ENCODE measurements around the gene CD300LF. TPM values are rescaled to one million over a fixed set of nuclear protein-coding genes. Genes with fewer than 3 reads are reported as not detected.
A peak's percentile ranks its signal among the peaks of the same experiment; 100 is the strongest.

Gene CD300LF
- total and polyA plus RNA-seq, 2 experiments from 2014 or later, result 0.44 TPM; not detected in 1

DNA sequence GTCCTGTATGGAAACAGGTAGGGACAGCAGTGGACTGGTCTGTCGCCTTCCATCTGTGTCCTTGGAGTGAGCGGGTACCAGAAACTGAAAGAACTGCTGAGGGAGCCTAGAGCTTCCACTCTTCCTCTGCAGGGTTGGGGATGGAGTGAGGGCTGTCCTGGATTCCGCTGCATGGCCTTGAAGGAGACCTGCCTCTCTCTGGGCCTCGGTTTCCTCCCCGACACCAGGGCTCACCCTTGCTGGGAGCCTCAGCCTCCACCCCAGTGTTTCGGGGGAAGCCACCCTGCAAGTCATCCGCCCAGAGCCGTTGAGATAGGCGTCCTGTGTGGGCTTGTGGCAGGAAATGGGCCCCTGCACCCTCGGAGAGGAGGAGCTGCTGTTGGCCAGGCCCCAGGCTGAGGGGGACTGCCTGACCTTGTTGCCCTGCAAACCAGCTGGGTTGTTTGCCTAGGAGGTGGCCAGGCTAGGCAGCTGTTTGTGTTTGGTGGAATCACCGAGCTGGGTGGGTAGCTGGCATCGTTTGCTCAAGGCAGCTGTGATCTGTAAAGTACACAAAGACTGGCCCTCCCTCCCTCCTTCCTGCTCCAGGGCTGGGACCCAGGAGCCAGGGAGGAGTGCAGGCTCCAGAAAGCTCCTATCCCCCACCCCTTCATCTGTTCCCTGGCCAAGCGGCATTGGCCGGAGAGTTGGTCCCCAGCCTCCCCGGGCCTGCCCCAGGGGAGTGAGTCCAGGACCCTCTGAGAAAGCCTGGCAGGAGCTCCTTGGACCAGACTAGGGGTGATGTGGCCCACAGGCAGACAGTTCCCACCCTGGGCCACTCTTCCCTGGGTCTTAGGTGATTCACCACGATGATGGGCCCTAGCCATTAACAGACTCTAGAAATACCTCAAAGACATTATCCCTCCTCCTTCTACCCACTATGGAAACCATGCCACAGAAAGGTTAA, 25.6 kb upstream of the CD300LF start:
- Histone ChIP-seq H3K9me2 (replicated peaks; ENCODE audit: insufficient read depth) (no peaks in the 10 kb centered on the region), H3K4me2 (peak overlapping the region; percentile 84), H3K79me2 (no peaks in the 10 kb centered on the region), H3K4me3 (no peak overlapping the region), H3K27me3 (no peaks in the 10 kb centered on the region), H2AFZ (no peak overlapping the region), H3K36me3 (replicated peaks; ENCODE audit: insufficient read depth, low read depth) (no peaks in the 10 kb centered on the region), H3K9me3 (ENCODE audit: low read depth) (no peaks in the 10 kb centered on the region), H4K20me1 (ENCODE audit: insufficient read depth, poor library complexity, severe bottlenecking) (no peaks in the 10 kb centered on the region), H3K27ac (no peak overlapping the region), H3K4me1 (ENCODE audit: insufficient read depth) (peaks cover 13% of the 10 kb centered on the region)
- peak; percentile 18 for DNase-seq (ENCODE audit: low spot score)
- TF ChIP-seq EZH2 (IDR thresholded peaks at IDR 0.05; ENCODE audit: borderline replicate concordance) (no peak), EZH2phosphoT487 (IDR thresholded peaks at IDR 0.05; ENCODE audit: low read depth, severe bottlenecking, unreplicated experiment) (no peak)
- TF ChIP-seq, protein P1, sequence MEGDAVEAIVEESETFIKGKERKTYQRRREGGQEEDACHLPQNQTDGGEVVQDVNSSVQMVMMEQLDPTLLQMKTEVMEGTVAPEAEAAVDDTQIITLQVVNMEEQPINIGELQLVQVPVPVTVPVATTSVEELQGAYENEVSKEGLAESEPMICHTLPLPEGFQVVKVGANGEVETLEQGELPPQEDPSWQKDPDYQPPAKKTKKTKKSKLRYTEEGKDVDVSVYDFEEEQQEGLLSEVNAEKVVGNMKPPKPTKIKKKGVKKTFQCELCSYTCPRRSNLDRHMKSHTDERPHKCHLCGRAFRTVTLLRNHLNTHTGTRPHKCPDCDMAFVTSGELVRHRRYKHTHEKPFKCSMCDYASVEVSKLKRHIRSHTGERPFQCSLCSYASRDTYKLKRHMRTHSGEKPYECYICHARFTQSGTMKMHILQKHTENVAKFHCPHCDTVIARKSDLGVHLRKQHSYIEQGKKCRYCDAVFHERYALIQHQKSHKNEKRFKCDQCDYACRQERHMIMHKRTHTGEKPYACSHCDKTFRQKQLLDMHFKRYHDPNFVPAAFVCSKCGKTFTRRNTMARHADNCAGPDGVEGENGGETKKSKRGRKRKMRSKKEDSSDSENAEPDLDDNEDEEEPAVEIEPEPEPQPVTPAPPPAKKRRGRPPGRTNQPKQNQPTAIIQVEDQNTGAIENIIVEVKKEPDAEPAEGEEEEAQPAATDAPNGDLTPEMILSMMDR (IDR thresholded peaks at IDR 0.05; ENCODE audit: poor library complexity), result no peak
- 50% methylated on average over 16 of the region's 16 CpGs for WGBS (ENCODE audit: low lambda C conversion rate, missing lambda C conversion rate)

- no peak for TF ChIP-seq EZH2phosphoT487 (IDR thresholded peaks at IDR 0.05; ENCODE audit: low read depth, severe bottlenecking, unreplicated experiment)
- TF ChIP-seq EZH2 (IDR thresholded peaks at IDR 0.05; ENCODE audit: borderline replicate concordance), result peak; percentile 5
- TF ChIP-seq, protein P1 (IDR thresholded peaks at IDR 0.05; ENCODE audit: poor library complexity), result peak; percentile 54
- Histone ChIP-seq H4K20me1 (ENCODE audit: insufficient read depth, poor library complexity, severe bottlenecking) (no peaks in the 10 kb centered on the region), H3K36me3 (replicated peaks; ENCODE audit: insufficient read depth, low read depth) (no peaks in the 10 kb centered on the region), H3K27ac (peak overlapping the region; percentile 92), H3K9me3 (ENCODE audit: low read depth) (no peaks in the 10 kb centered on the region), H3K9me2 (replicated peaks; ENCODE audit: insufficient read depth) (no peaks in the 10 kb centered on the region), H3K79me2 (no peaks in the 10 kb centered on the region), H3K27me3 (no peaks in the 10 kb centered on the region), H3K4me3 (no peak overlapping the region), H3K4me2 (peak overlapping the region; percentile 84), H2AFZ (peak overlapping the region; percentile 57), H3K4me1 (ENCODE audit: insufficient read depth) (peaks cover 13% of the 10 kb centered on the region)
- 6% methylated on average over 27 of the region's 38 CpGs for WGBS (ENCODE audit: low lambda C conversion rate, missing lambda C conversion rate)
- peak; percentile 76 for DNase-seq (ENCODE audit: low spot score)
These were observed 24.8 kb upstream of the CD300LF start for GRCh38 chr17:74737299-74738050.

DNA sequence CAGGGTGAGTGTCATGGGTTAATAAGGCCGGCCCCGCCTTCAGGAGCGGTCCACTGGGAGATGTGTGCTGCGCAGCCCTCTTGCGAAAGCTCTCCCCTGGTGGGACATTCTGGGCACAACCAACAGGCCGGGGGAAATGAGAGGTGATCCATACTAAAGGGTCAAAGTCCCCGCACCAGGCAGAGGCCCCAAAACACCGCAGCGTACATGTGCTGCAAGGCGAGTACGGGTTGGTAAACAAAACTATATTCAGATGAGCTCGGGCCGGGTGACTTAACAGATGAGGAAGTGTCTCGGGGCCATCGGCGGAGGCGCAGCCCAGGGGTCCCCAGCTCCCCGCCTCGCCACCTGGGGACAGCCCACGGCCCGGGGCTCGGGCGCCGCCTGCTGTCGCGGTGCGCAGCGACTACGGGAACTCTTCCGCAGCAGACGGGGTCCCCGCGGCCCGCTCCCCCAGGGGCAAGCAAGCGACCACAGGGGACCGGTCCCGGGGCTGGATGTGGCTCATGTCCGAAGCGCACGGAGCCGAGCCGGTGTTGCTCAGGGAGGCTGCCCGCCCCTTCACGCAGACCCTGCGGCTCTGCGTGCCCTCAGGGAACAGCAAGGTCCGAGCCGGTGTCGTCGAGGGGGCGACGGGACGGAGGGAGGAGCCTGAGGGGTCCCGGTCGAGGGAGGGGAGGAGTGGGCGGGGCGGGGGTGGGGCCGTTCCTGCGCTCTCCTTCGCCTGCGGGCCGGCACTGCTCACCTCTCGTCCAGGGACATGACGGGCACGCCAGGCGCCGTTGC, 24.0 kb upstream of the CD300LF start, which contains the start of gene RAB37:
Gene RAB37 (plus strand): TSS at position 744 of the 786 bp plus-strand sequence. CDS start 17 bp downstream, at position 761.
- Histone ChIP-seq H2AFZ (peak within 1 kb of the TSS; percentile 57), H3K79me2 (no peaks in the 10 kb centered on the region), H3K27me3 (no peaks in the 10 kb centered on the region), H3K4me2 (peak within 1 kb of the TSS; percentile 84), H3K4me1 (ENCODE audit: insufficient read depth) (peaks cover 13% of the 10 kb centered on the region), H3K4me3 (peak within 1 kb of the TSS; percentile 5), H4K20me1 (ENCODE audit: insufficient read depth, poor library complexity, severe bottlenecking) (no peaks in the 10 kb centered on the region), H3K27ac (peak within 1 kb of the TSS; percentile 92), H3K36me3 (replicated peaks; ENCODE audit: insufficient read depth, low read depth) (no peaks in the 10 kb centered on the region), H3K9me3 (ENCODE audit: low read depth) (no peaks in the 10 kb centered on the region), H3K9me2 (replicated peaks; ENCODE audit: insufficient read depth) (no peaks in the 10 kb centered on the region)
- peak; percentile 91 for DNase-seq (ENCODE audit: low spot score)
- TF ChIP-seq, protein P1 (IDR thresholded peaks at IDR 0.05; ENCODE audit: poor library complexity), result peak; percentile 45
- no peak for TF ChIP-seq EZH2 (IDR thresholded peaks at IDR 0.05; ENCODE audit: borderline replicate concordance)
- 2% methylated on average over 49 of the region's 67 CpGs for WGBS (ENCODE audit: low lambda C conversion rate, missing lambda C conversion rate)

Data from hepatocyte (in vitro differentiated cells).